ENCODE data around the gene CLDN5. TPM values are rescaled to one million over a fixed set of nuclear protein-coding genes. Genes with fewer than 3 reads are reported as not detected.

CLDN5 gene
- total RNA-seq, 2 experiments from 2014 or later = not detected

- Histone ChIP-seq H3K36me3 (ENCODE audit: insufficient read depth, low read length) (no peaks in the 10 kb centered on the region), H3K79me2 (ENCODE audit: insufficient read depth, low read depth, low read length) (no peaks in the 10 kb centered on the region), H3K27ac (ENCODE audit: low read depth, low read length, poor library complexity, severe bottlenecking) (no peak overlapping the region), H3K4me2 (ENCODE audit: low read length) (no peak overlapping the region), H2AFZ (ENCODE audit: low read length) (no peak overlapping the region), H3K9me3 (ENCODE audit: low read length) (no peaks in the 10 kb centered on the region), H3K4me3 (ENCODE audit: low read depth, low read length, poor library complexity, severe bottlenecking) (no peak overlapping the region), H3K9me2 (ENCODE audit: insufficient read depth, low read length) (no peaks in the 10 kb centered on the region), H3K4me1 (ENCODE audit: insufficient read depth, low read length, poor library complexity, severe bottlenecking) (no peaks in the 10 kb centered on the region), H4K20me1 (ENCODE audit: insufficient read depth, low read length) (no peaks in the 10 kb centered on the region)
- intact Hi-C loops (cut with micrococcal nuclease; ENCODE audit: unreplicated experiment) = no loop called here
- ChIA-PET CTCF (ENCODE audit: unreplicated experiment) (no interaction called here), POLR2A (no interaction called here)
- no peak for DNase-seq (ENCODE audit: low spot score)
- BruUV-seq (replicated peaks) = no TSS peak
- TF ChIP-seq, protein P1, sequence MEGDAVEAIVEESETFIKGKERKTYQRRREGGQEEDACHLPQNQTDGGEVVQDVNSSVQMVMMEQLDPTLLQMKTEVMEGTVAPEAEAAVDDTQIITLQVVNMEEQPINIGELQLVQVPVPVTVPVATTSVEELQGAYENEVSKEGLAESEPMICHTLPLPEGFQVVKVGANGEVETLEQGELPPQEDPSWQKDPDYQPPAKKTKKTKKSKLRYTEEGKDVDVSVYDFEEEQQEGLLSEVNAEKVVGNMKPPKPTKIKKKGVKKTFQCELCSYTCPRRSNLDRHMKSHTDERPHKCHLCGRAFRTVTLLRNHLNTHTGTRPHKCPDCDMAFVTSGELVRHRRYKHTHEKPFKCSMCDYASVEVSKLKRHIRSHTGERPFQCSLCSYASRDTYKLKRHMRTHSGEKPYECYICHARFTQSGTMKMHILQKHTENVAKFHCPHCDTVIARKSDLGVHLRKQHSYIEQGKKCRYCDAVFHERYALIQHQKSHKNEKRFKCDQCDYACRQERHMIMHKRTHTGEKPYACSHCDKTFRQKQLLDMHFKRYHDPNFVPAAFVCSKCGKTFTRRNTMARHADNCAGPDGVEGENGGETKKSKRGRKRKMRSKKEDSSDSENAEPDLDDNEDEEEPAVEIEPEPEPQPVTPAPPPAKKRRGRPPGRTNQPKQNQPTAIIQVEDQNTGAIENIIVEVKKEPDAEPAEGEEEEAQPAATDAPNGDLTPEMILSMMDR (conservative IDR thresholded peaks at IDR 0.05; ENCODE audit: low read length) = no peak
- TF ChIP-seq EZH2phosphoT487 (IDR thresholded peaks at IDR 0.05; ENCODE audit: borderline replicate concordance, low read depth, low read length) = no peak
These were observed 5.6 kb upstream of the CLDN5 start for GRCh38 chr22:19529811-19530210.

GRCh38 chr22:19527861-19528417 lies 3.7 kb upstream of the CLDN5 start:
- Histone ChIP-seq H3K27ac (ENCODE audit: low read depth, low read length, poor library complexity, severe bottlenecking) (no peak overlapping the region), H3K4me3 (ENCODE audit: low read depth, low read length, poor library complexity, severe bottlenecking) (no peak overlapping the region), H4K20me1 (ENCODE audit: insufficient read depth, low read length) (no peaks in the 10 kb centered on the region), H3K79me2 (ENCODE audit: insufficient read depth, low read depth, low read length) (no peaks in the 10 kb centered on the region), H3K9me3 (ENCODE audit: low read length) (no peaks in the 10 kb centered on the region), H2AFZ (ENCODE audit: low read length) (no peak overlapping the region), H3K4me2 (ENCODE audit: low read length) (no peak overlapping the region), H3K4me1 (ENCODE audit: insufficient read depth, low read length, poor library complexity, severe bottlenecking) (no peaks in the 10 kb centered on the region), H3K36me3 (ENCODE audit: insufficient read depth, low read length) (no peaks in the 10 kb centered on the region), H3K9me2 (ENCODE audit: insufficient read depth, low read length) (no peaks in the 10 kb centered on the region)
- intact Hi-C loops (cut with micrococcal nuclease; ENCODE audit: unreplicated experiment) = no loop called here
- BruUV-seq (replicated peaks) = no TSS peak
- ChIA-PET CTCF (ENCODE audit: unreplicated experiment) (no interaction called here), POLR2A (no interaction called here)
- no peak for TF ChIP-seq EZH2phosphoT487 (IDR thresholded peaks at IDR 0.05; ENCODE audit: borderline replicate concordance, low read depth, low read length)
- TF ChIP-seq, protein P1 (conservative IDR thresholded peaks at IDR 0.05; ENCODE audit: low read length) = no peak
- no peak for DNase-seq (ENCODE audit: low spot score)

GRCh38 chr22:19527321-19527721 lies 3.1 kb upstream of the CLDN5 start:
- no peak overlapping the region for H3K4me2 ChIP-seq (ENCODE audit: low read length)
- H3K9me3 ChIP-seq (ENCODE audit: low read length) = no peaks in the 10 kb centered on the region
- intact Hi-C loops (cut with micrococcal nuclease; ENCODE audit: unreplicated experiment) = no loop called here
- H3K27ac ChIP-seq (ENCODE audit: low read depth, low read length, poor library complexity, severe bottlenecking) = no peak overlapping the region
- no TSS peak for BruUV-seq (replicated peaks)
- H4K20me1 ChIP-seq (ENCODE audit: insufficient read depth, low read length) = no peaks in the 10 kb centered on the region
- no peak for TF ChIP-seq EZH2phosphoT487 (IDR thresholded peaks at IDR 0.05; ENCODE audit: borderline replicate concordance, low read depth, low read length)
- TF ChIP-seq, protein P1 (conservative IDR thresholded peaks at IDR 0.05; ENCODE audit: low read length) = no peak
- DNase-seq (ENCODE audit: low spot score) = no peak
- no peaks in the 10 kb centered on the region for H3K36me3 ChIP-seq (ENCODE audit: insufficient read depth, low read length)
- no peaks in the 10 kb centered on the region for H3K4me1 ChIP-seq (ENCODE audit: insufficient read depth, low read length, poor library complexity, severe bottlenecking)
- H2AFZ ChIP-seq (ENCODE audit: low read length) = no peak overlapping the region
- H3K4me3 ChIP-seq (ENCODE audit: low read depth, low read length, poor library complexity, severe bottlenecking) = no peak overlapping the region
- ChIA-PET CTCF (ENCODE audit: unreplicated experiment) (no interaction called here), POLR2A (no interaction called here)
- no peaks in the 10 kb centered on the region for H3K79me2 ChIP-seq (ENCODE audit: insufficient read depth, low read depth, low read length)
- no peaks in the 10 kb centered on the region for H3K9me2 ChIP-seq (ENCODE audit: insufficient read depth, low read length)

All from OCI-LY7 (cell line).